Activated CD4-positive, alpha-beta T cell treated with anti-CD3 and anti-CD28 coated beads, Interleukin-2, amount 10 ng/mL, durations not matched to agents 24 days and 14 days (primary cell): ENCODE data around the gene DCC. TPM values are rescaled to one million over a fixed set of nuclear protein-coding genes. Genes with fewer than 3 reads are reported as not detected.

Experiments
- DNase-seq: peaks from one replicate; pipeline ENCODE4 v3.0.0; 2022
- H3K27ac Mint-ChIP-seq: one replicate; pipeline ENCODE4 v1.8.0; 2022; ENCODE audit warnings: mild to moderate bottlenecking, mixed read lengths
- H3K27me3 Mint-ChIP-seq: one replicate; pipeline ENCODE4 v1.8.0; 2022; ENCODE audit warnings: mixed read lengths
- H3K36me3 Mint-ChIP-seq: one replicate; pipeline ENCODE4 v1.8.0; 2022; ENCODE audit warnings: low read depth, mild to moderate bottlenecking, mixed read lengths
- H3K4me1 Mint-ChIP-seq: one replicate; pipeline ENCODE4 v1.8.0; 2021; ENCODE audit warnings: mixed read lengths
- H3K4me3 Mint-ChIP-seq: one replicate; pipeline ENCODE4 v1.8.0; 2022; ENCODE audit warnings: mild to moderate bottlenecking, moderate library complexity, mixed read lengths
- H3K9me3 Mint-ChIP-seq: one replicate; pipeline ENCODE4 v1.8.0; 2021; ENCODE audit warnings: mixed read lengths
- intact Hi-C: fragments of 100-400 bp; cut with micrococcal nuclease; formaldehyde crosslinking; loops from one replicate; pipeline ENCODE4 v1.15.1; 2023
- total RNA-seq: library from RNA; stranded (reverse); gene quantifications from 2 replicates; pipeline ENCODE4 v1.2.3, GENCODE V29; 2022

Gene DCC
- total RNA-seq, 1 donor from 2014 or later, result not detected

- Mint-ChIP-seq H3K36me3 (no peaks in the 10 kb centered on the region), H3K27ac (no peak overlapping the region), H3K9me3 (no peaks in the 10 kb centered on the region), H3K4me3 (no peak overlapping the region), H3K4me1 (no peaks in the 10 kb centered on the region), H3K27me3 (no peaks in the 10 kb centered on the region)
- intact Hi-C loops, result no loop called here
- no peak for DNase-seq
These were observed 574.2 kb downstream of the DCC start for GRCh38 chr18:52914148-52914547.

GRCh38 chr18:52920665-52921064 lies 580.7 kb downstream of the DCC start:
- Mint-ChIP-seq H3K4me1 (no peaks in the 10 kb centered on the region), H3K9me3 (peaks cover 4% of the 10 kb centered on the region), H3K4me3 (no peak overlapping the region), H3K36me3 (no peaks in the 10 kb centered on the region), H3K27me3 (no peaks in the 10 kb centered on the region), H3K27ac (no peak overlapping the region)
- DNase-seq, result no peak
- intact Hi-C loops, result no loop called here

- H3K9me3 Mint-ChIP-seq, result peaks cover 5% of the 10 kb centered on the region
- DNase-seq, result no peak
- no peaks in the 10 kb centered on the region for H3K4me1 Mint-ChIP-seq
- no peaks in the 10 kb centered on the region for H3K27me3 Mint-ChIP-seq
- H3K36me3 Mint-ChIP-seq, result no peaks in the 10 kb centered on the region
- intact Hi-C loops, result no loop called here
- H3K4me3 Mint-ChIP-seq, result no peak overlapping the region
- H3K27ac Mint-ChIP-seq, result no peak overlapping the region
These were observed 593.4 kb downstream of the DCC start for GRCh38 chr18:52933356-52933755.

GRCh38 chr18:52936931-52937330 lies 596.9 kb downstream of the DCC start:
- H3K27me3 Mint-ChIP-seq, result no peaks in the 10 kb centered on the region
- H3K36me3 Mint-ChIP-seq, result no peaks in the 10 kb centered on the region
- DNase-seq, result no peak
- intact Hi-C loops, result no loop called here
- H3K4me3 Mint-ChIP-seq, result no peak overlapping the region
- H3K9me3 Mint-ChIP-seq, result peaks cover 9% of the 10 kb centered on the region
- H3K4me1 Mint-ChIP-seq, result no peaks in the 10 kb centered on the region
- no peak overlapping the region for H3K27ac Mint-ChIP-seq

GRCh38 chr18:52937840-52938239 lies 597.8 kb downstream of the DCC start:
- Mint-ChIP-seq H3K27me3 (no peaks in the 10 kb centered on the region), H3K4me1 (no peaks in the 10 kb centered on the region), H3K4me3 (no peak overlapping the region), H3K9me3 (peaks cover 9% of the 10 kb centered on the region), H3K36me3 (no peaks in the 10 kb centered on the region), H3K27ac (no peak overlapping the region)
- intact Hi-C loops, result no loop called here
- no peak for DNase-seq

GRCh38 chr18:52945552-52945951 lies 605.6 kb downstream of the DCC start:
- Mint-ChIP-seq H3K27ac (no peak overlapping the region), H3K4me1 (no peaks in the 10 kb centered on the region), H3K9me3 (no peaks in the 10 kb centered on the region), H3K27me3 (no peaks in the 10 kb centered on the region), H3K4me3 (no peak overlapping the region), H3K36me3 (no peaks in the 10 kb centered on the region)
- intact Hi-C loops, result no loop called here
- no peak for DNase-seq

GRCh38 chr18:52948868-52949444 lies 609.0 kb downstream of the DCC start:
- no peaks in the 10 kb centered on the region for H3K36me3 Mint-ChIP-seq
- intact Hi-C loops, result no loop called here
- H3K4me3 Mint-ChIP-seq, result no peak overlapping the region
- no peak overlapping the region for H3K27ac Mint-ChIP-seq
- H3K4me1 Mint-ChIP-seq, result no peaks in the 10 kb centered on the region
- DNase-seq, result no peak
- no peaks in the 10 kb centered on the region for H3K9me3 Mint-ChIP-seq
- no peaks in the 10 kb centered on the region for H3K27me3 Mint-ChIP-seq

GRCh38 chr18:52950155-52950554 lies 610.2 kb downstream of the DCC start:
- no peak for DNase-seq
- Mint-ChIP-seq H3K4me3 (no peak overlapping the region), H3K27me3 (no peaks in the 10 kb centered on the region), H3K4me1 (no peaks in the 10 kb centered on the region), H3K9me3 (no peaks in the 10 kb centered on the region), H3K27ac (no peak overlapping the region), H3K36me3 (no peaks in the 10 kb centered on the region)
- intact Hi-C loops, result no loop called here

GRCh38 chr18:52953387-52953786 lies 613.4 kb downstream of the DCC start:
- DNase-seq, result no peak
- Mint-ChIP-seq H3K36me3 (no peaks in the 10 kb centered on the region), H3K27me3 (no peaks in the 10 kb centered on the region), H3K4me3 (no peak overlapping the region), H3K9me3 (no peaks in the 10 kb centered on the region), H3K27ac (no peak overlapping the region), H3K4me1 (no peaks in the 10 kb centered on the region)
- intact Hi-C loops, result no loop called here

- Mint-ChIP-seq H3K4me1 (no peaks in the 10 kb centered on the region), H3K27ac (no peak overlapping the region), H3K27me3 (no peaks in the 10 kb centered on the region), H3K9me3 (peaks cover 3% of the 10 kb centered on the region), H3K36me3 (no peaks in the 10 kb centered on the region), H3K4me3 (no peak overlapping the region)
- intact Hi-C loops, result no loop called here
- DNase-seq, result no peak
These were observed 623.5 kb downstream of the DCC start for GRCh38 chr18:52963481-52963880.

GRCh38 chr18:52970686-52971085 lies 630.7 kb downstream of the DCC start:
- Mint-ChIP-seq H3K27me3 (no peaks in the 10 kb centered on the region), H3K4me1 (no peaks in the 10 kb centered on the region), H3K27ac (no peak overlapping the region), H3K36me3 (no peaks in the 10 kb centered on the region), H3K4me3 (no peak overlapping the region), H3K9me3 (peaks cover 3% of the 10 kb centered on the region)
- intact Hi-C loops, result no loop called here
- no peak for DNase-seq

GRCh38 chr18:52971097-52971496 lies 631.1 kb downstream of the DCC start:
- intact Hi-C loops, result no loop called here
- no peaks in the 10 kb centered on the region for H3K27me3 Mint-ChIP-seq
- peaks cover 3% of the 10 kb centered on the region for H3K9me3 Mint-ChIP-seq
- H3K27ac Mint-ChIP-seq, result no peak overlapping the region
- no peaks in the 10 kb centered on the region for H3K4me1 Mint-ChIP-seq
- no peaks in the 10 kb centered on the region for H3K36me3 Mint-ChIP-seq
- no peak for DNase-seq
- no peak overlapping the region for H3K4me3 Mint-ChIP-seq

GRCh38 chr18:52979892-52980291 lies 639.9 kb downstream of the DCC start:
- Mint-ChIP-seq H3K27ac (no peak overlapping the region), H3K4me3 (no peak overlapping the region), H3K9me3 (no peaks in the 10 kb centered on the region), H3K27me3 (no peaks in the 10 kb centered on the region), H3K36me3 (no peaks in the 10 kb centered on the region), H3K4me1 (no peaks in the 10 kb centered on the region)
- intact Hi-C loops, result no loop called here
- DNase-seq, result no peak

- Mint-ChIP-seq H3K4me3 (no peak overlapping the region), H3K27me3 (no peaks in the 10 kb centered on the region), H3K27ac (no peak overlapping the region)
These were observed 651.2 kb downstream of the DCC start for GRCh38 chr18:52991246-52991645.

GRCh38 chr18:52992041-52992440 lies 652.0 kb downstream of the DCC start:
- H3K36me3 Mint-ChIP-seq, result no peaks in the 10 kb centered on the region
- DNase-seq, result no peak
- no peak overlapping the region for H3K4me3 Mint-ChIP-seq
- no peaks in the 10 kb centered on the region for H3K4me1 Mint-ChIP-seq
- no peaks in the 10 kb centered on the region for H3K9me3 Mint-ChIP-seq
- H3K27ac Mint-ChIP-seq, result no peak overlapping the region
- H3K27me3 Mint-ChIP-seq, result no peaks in the 10 kb centered on the region
- intact Hi-C loops, result no loop called here

More at GRCh38 chr18:52991246-52991645, 651.2 kb downstream of the DCC start:
- Mint-ChIP-seq H3K36me3 (no peaks in the 10 kb centered on the region), H3K9me3 (no peaks in the 10 kb centered on the region), H3K4me1 (no peaks in the 10 kb centered on the region)
- no peak for DNase-seq
- intact Hi-C loops, result no loop called here
